ENCODE results near the gene CTH. TPM values are rescaled to one million over a fixed set of nuclear protein-coding genes. Genes with fewer than 3 reads are reported as not detected.

Gene CTH
- total RNA-seq, 2 donors from 2014 or later, result 1.3 to 1.5 TPM

GRCh38 chr1:70486676-70487458 lies 75.8 kb downstream of the CTH start:
- peak; percentile 70 to 95 for ATAC-seq
- no peak for DNase-seq
- intact Hi-C loops (cut with DNase I), result no loop called here

- intact Hi-C loops (cut with DNase I), result no loop called here
- DNase-seq (no peak), ATAC-seq (no peak)
Measured at GRCh38 chr1:70487459-70487815, 76.4 kb downstream of the CTH start.

- DNase-seq (no peak), ATAC-seq (peak; percentile 27 to 53)
- intact Hi-C loops (cut with DNase I), result no loop called here
Measured at GRCh38 chr1:70487910-70488665, 77.0 kb downstream of the CTH start.

Other genes starting within 250 kb of the CTH start
- gene LRRC40, start 205.7 kb upstream of the CTH start, total RNA-seq, result 10 to 100 TPM in 1 of 2 donors, 1 to 10 TPM in 1; 8.8 to 12.5 TPM
- 10 to 100 TPM; 56.1 to 68.5 TPM for gene SRSF11, start 189.9 kb upstream of the CTH start, total RNA-seq
- 10 to 100 TPM; 10.7 to 15.1 TPM for gene ANKRD13C, start 56.5 kb upstream of the CTH start, total RNA-seq

Data from left cardiac atrium (tissue), 4 donors.